Measurements from ENCODE around the gene INPP4B.

INPP4B gene

GRCh38 chr4:142551517-142552305 lies 294.4 kb downstream of the INPP4B start:
- Histone ChIP-seq H3K27ac (no peak overlapping the region), H3K27me3 (ENCODE audit: insufficient read depth, low read depth) (no peaks in the 10 kb centered on the region), H3K79me2 (ENCODE audit: insufficient read depth, low read depth) (no peaks in the 10 kb centered on the region), H3K4me3 (IDR thresholded peaks at IDR 0.05; ENCODE audit: insufficient read depth, low read depth, low read length) (no peak overlapping the region), H4K20me1 (ENCODE audit: insufficient read depth) (no peaks in the 10 kb centered on the region), H3K36me3 (ENCODE audit: insufficient read depth) (no peaks in the 10 kb centered on the region), H3K9ac (no peak overlapping the region), H3K4me1 (ENCODE audit: low read depth, poor library complexity, severe bottlenecking) (no peaks in the 10 kb centered on the region), H2AFZ (ENCODE audit: low read depth) (no peak overlapping the region), H3K4me2 (no peak overlapping the region)
- TF ChIP-seq CTCF (conservative IDR thresholded peaks at IDR 0.05; ENCODE audit: low read depth, low read length): no peak

DNA sequence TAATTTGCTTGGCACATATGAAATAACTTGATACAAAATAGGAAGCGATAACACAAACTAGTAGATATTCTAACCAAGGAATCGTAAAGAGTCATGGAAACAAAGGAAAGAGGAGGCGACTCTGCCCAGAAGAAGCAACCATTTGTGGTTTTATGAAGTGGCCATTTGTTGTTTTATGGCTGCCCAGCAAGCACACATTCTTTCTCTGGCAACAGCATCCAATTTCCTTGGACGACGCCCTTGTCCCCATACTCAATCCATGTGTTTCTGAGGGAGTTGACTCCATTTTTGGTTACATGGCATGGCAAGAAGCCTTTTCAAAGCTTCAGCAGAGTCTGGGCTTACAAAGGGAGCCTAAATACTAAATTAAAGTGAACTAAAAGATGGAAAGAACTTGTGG lies 295.1 kb downstream of the INPP4B start:
- Histone ChIP-seq H3K79me2 (ENCODE audit: insufficient read depth, low read depth) (no peaks in the 10 kb centered on the region), H3K4me2 (no peak overlapping the region), H4K20me1 (ENCODE audit: insufficient read depth) (no peaks in the 10 kb centered on the region), H3K27ac (no peak overlapping the region), H3K4me3 (IDR thresholded peaks at IDR 0.05; ENCODE audit: insufficient read depth, low read depth, low read length) (no peak overlapping the region), H3K36me3 (ENCODE audit: insufficient read depth) (no peaks in the 10 kb centered on the region), H2AFZ (ENCODE audit: low read depth) (no peak overlapping the region), H3K9ac (no peak overlapping the region), H3K4me1 (ENCODE audit: low read depth, poor library complexity, severe bottlenecking) (no peaks in the 10 kb centered on the region), H3K27me3 (ENCODE audit: insufficient read depth, low read depth) (no peaks in the 10 kb centered on the region)
- TF ChIP-seq CTCF (conservative IDR thresholded peaks at IDR 0.05; ENCODE audit: low read depth, low read length): no peak

GRCh38 chr4:142549726-142550463 lies 296.2 kb downstream of the INPP4B start:
- no peak for TF ChIP-seq CTCF (conservative IDR thresholded peaks at IDR 0.05; ENCODE audit: low read depth, low read length)
- H3K9ac ChIP-seq: no peak overlapping the region
- H4K20me1 ChIP-seq (ENCODE audit: insufficient read depth): no peaks in the 10 kb centered on the region
- no peaks in the 10 kb centered on the region for H3K79me2 ChIP-seq (ENCODE audit: insufficient read depth, low read depth)
- H3K27me3 ChIP-seq (ENCODE audit: insufficient read depth, low read depth): no peaks in the 10 kb centered on the region
- H3K36me3 ChIP-seq (ENCODE audit: insufficient read depth): no peaks in the 10 kb centered on the region
- no peak overlapping the region for H2AFZ ChIP-seq (ENCODE audit: low read depth)
- H3K4me3 ChIP-seq (IDR thresholded peaks at IDR 0.05; ENCODE audit: insufficient read depth, low read depth, low read length): no peak overlapping the region
- no peaks in the 10 kb centered on the region for H3K4me1 ChIP-seq (ENCODE audit: low read depth, poor library complexity, severe bottlenecking)
- H3K4me2 ChIP-seq: no peak overlapping the region
- H3K27ac ChIP-seq: no peak overlapping the region

DNA sequence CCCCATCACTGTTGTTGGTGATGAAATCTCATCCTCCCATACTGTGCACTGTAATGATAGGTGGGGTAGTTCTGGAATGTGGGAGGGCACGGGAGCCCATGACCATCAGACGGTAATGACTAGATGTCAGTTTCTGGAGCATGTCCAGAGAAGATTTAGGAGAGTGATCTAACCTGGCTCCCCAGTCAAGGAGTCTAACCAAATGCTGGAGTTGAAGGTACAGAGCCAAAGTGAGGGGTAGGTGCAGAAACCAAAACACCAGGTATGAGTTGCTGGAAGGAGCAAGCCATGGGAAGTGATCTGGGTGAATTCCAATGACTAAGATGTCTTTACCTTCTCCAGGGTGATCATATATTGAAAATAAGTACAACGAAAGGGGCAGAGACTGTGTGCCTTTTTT lies 296.9 kb downstream of the INPP4B start:
- Histone ChIP-seq H3K4me3 (IDR thresholded peaks at IDR 0.05; ENCODE audit: insufficient read depth, low read depth, low read length) (no peak overlapping the region), H4K20me1 (ENCODE audit: insufficient read depth) (no peaks in the 10 kb centered on the region), H3K4me1 (ENCODE audit: low read depth, poor library complexity, severe bottlenecking) (no peaks in the 10 kb centered on the region), H3K9ac (no peak overlapping the region), H2AFZ (ENCODE audit: low read depth) (no peak overlapping the region), H3K79me2 (ENCODE audit: insufficient read depth, low read depth) (no peaks in the 10 kb centered on the region), H3K27me3 (ENCODE audit: insufficient read depth, low read depth) (no peaks in the 10 kb centered on the region), H3K36me3 (ENCODE audit: insufficient read depth) (no peaks in the 10 kb centered on the region), H3K4me2 (no peak overlapping the region), H3K27ac (no peak overlapping the region)
- no peak for TF ChIP-seq CTCF (conservative IDR thresholded peaks at IDR 0.05; ENCODE audit: low read depth, low read length)

Data from KMS-11 (cell line).